Measurements from ENCODE around the gene RELN. TPM values are rescaled to one million over a fixed set of nuclear protein-coding genes. Genes with fewer than 3 reads are reported as not detected.

RELN gene
- total and polyA plus RNA-seq, 2 of the 13 experiments (the other 11 are each of a cell fraction or from before 2014, with no cell fraction given): 315 to 332 TPM

DNA sequence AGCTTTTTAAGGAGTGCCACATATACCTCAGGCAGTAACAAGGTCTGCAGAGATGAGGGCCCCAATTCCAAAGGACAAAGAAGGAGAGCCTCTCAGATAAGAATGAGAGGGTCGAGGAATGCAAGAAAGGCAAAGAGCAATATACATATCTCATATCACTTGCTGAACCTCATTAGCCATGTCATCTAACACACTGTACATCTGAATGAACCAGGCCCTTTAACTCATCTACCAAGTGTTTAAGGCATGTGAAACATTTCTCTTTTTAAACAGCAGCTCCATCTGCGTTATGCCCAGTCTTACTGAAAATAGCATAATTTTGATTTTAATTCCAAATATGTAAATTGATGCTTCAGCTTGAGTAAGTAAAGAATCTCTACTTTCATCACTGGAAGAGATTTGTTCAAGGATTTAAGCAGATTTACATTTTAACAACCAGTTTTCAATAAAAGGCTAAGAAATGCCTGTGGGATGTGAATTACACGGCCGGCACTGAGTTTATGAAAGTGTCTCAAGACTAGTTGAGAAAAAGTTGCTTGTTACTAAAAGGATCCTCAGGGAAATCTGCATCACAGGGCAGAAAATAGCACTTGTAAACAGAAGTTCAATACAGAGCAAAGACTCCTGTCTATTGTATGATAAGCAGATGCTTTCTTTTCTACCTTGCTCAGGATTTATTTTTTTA lies 419.7 kb downstream of the RELN start:
- Histone ChIP-seq H3K4me1 (ENCODE audit: insufficient read depth, low read length) (peaks cover 6% of the 10 kb centered on the region; the same call in 1 of the 2 replicates), H3K27ac (ENCODE audit: extremely low read length, insufficient read depth, low read length) (no peak overlapping the region), H3K36me3 (replicated peaks in 1 of 2; ENCODE audit: control insufficient read depth in 1 of 2, insufficient read depth in 2 of 2, low read length in 2 of 2) (peaks cover 0 to 24% of the 10 kb centered on the region in 2 experiments; a peak in 3 of 5 replicates), H3K9ac (ENCODE audit: insufficient read depth, low read depth, low read length) (no peak overlapping the region), H3K9me3 (ENCODE audit: low read length) (no peaks in the 10 kb centered on the region), H3K79me2 (ENCODE audit: insufficient read depth, low read length) (no peaks in the 10 kb centered on the region), H4K20me1 (ENCODE audit: insufficient read depth, low read length) (no peaks in the 10 kb centered on the region), H2AFZ (ENCODE audit: low read length) (no peak overlapping the region), H3K4me2 (ENCODE audit: low read depth, low read length) (no peak overlapping the region), H3K4me3 (replicated peaks in 1 of 3; ENCODE audit: insufficient read depth in 1 of 3, low read depth in 2 of 3, low read length in 3 of 3) (no peak overlapping the region), H3K27me3 (ENCODE audit: control insufficient read depth in 1 of 2, insufficient read depth in 2 of 2, low read length in 2 of 2) (no peaks in the 10 kb centered on the region)
- no peak for FAIRE-seq
- intact Hi-C loops (cut with micrococcal nuclease; ENCODE audit: unreplicated experiment): no loop called here
- ChIA-PET CTCF (ENCODE audit: low intra/inter-chr PET ratio, low total read pairs) (no interaction called here), POLR2A (no interaction called here)
- no peak for DNase-seq (ENCODE audit: low spot score)
- no peak for ATAC-seq
- 84% methylated on average over 4 of the region's 4 CpGs for WGBS (ENCODE audit: low lambda C conversion rate)
- in situ Hi-C loops (cut with HindIII; ENCODE audit: extremely low pct_ligation_motif_present, low pct_unique_long_range_greater_than_20kb): loop anchor here (5.0 kb wide), 1 partner anchor 593 kb away; no protein-coding TSS in a partner anchor
- no TSS peak for BruUV-seq (replicated peaks)
- TF ChIP-seq EEA1 (CRISPR knock-in tag; IDR thresholded peaks at IDR 0.05; ENCODE audit: borderline replicate concordance) (no peak), ZBTB40 (IDR thresholded peaks at IDR 0.05) (no peak), ZBTB40 (CRISPR knock-in tag; IDR thresholded peaks at IDR 0.05) (no peak), TSC22D2 (CRISPR knock-in tag; IDR thresholded peaks at IDR 0.05; ENCODE audit: borderline replicate concordance) (no peak), RCOR2 (CRISPR knock-in tag; IDR thresholded peaks at IDR 0.05) (no peak), RBM39 (IDR thresholded peaks at IDR 0.05; ENCODE audit: low read depth, low read length, poor library complexity, severe bottlenecking) (no peak)
- TF ChIP-seq, protein P1, sequence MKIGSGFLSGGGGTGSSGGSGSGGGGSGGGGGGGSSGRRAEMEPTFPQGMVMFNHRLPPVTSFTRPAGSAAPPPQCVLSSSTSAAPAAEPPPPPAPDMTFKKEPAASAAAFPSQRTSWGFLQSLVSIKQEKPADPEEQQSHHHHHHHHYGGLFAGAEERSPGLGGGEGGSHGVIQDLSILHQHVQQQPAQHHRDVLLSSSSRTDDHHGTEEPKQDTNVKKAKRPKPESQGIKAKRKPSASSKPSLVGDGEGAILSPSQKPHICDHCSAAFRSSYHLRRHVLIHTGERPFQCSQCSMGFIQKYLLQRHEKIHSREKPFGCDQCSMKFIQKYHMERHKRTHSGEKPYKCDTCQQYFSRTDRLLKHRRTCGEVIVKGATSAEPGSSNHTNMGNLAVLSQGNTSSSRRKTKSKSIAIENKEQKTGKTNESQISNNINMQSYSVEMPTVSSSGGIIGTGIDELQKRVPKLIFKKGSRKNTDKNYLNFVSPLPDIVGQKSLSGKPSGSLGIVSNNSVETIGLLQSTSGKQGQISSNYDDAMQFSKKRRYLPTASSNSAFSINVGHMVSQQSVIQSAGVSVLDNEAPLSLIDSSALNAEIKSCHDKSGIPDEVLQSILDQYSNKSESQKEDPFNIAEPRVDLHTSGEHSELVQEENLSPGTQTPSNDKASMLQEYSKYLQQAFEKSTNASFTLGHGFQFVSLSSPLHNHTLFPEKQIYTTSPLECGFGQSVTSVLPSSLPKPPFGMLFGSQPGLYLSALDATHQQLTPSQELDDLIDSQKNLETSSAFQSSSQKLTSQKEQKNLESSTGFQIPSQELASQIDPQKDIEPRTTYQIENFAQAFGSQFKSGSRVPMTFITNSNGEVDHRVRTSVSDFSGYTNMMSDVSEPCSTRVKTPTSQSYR (CRISPR knock-in tag; IDR thresholded peaks at IDR 0.05; ENCODE audit: borderline replicate concordance): no peak
